C1 segment of cervical spinal cord (tissue), 14 donors: ENCODE data around the gene MDH1B.
"Not testable (repeated sequence)": the region's sequence is repeated elsewhere in the genome, so short reads cannot be mapped to it uniquely, and the experiment has no call there.

Experiments used
- DNase-seq, 14 donors: peaks; one replicate each; lab custom pipeline; 2025; lab: John Stamatoyannopoulos, UW

MDH1B gene

DNA sequence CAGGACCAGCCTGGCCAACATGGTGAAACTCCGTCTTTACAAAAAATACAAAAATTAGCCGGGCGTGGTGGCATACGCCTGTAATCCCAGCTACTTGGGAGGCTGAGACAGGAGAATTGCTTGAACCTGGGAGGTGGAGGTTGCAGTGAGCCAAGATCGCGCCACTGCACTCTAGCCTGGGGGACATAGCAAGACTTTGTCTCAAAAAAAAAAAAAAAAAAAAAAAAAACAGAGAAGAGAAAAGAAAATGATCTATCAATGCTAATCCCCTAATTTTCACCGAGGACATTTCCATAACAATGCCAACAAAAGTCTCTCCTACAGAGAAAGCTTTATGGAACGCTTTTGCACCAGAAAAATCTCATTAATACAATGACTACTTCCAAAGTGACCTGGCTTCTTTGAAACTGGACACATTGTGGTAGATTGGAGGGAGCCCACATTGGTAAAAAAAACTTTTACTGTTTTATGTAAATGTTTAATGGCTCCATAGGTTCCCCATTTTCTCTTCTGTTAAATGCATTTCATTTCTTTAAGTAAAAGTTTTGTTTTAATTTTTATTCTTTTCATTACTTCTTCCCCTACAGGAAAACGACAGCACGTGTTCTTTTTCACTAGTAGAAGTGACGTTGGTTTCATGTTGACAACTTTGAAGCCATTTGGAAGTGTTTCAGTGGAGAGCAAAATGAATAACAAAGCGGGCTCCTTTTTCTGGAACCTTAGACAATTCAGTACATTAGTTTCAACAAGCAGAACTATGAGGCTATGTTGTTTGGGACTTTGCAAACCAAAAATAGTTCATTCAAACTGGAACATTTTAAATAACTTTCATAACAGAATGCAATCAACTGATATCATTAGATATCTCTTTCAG is 1.2 kb upstream of the MDH1B start:
- no peak for DNase-seq

DNA sequence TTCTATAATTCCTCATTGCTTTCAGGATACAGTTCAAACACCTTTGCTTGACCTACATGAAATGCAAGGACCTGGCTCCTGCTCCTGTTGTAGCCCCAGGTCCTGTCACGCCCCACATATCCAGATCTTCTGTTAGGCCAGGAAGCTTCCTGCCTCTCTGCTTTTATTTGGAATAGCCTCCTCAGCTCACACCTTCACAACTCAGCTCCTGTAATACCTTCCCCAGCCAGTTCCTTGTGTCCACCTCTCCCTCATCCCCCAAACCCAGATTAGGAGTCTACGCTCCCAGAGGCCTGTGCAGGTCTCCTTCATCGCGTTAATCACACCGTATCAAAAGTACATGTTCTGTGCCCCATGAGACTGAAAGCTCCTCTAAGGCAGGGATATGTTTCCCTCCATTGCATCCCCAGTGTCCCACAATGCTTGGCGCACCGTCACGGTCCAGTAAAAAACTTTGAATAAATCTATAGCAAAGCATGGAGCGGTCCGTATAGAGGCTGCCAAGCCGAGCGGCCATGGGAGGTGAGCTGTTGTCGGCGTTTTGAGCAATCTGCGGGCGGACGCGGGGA is 371 bp downstream of the MDH1B start:
- no peak for DNase-seq

DNA sequence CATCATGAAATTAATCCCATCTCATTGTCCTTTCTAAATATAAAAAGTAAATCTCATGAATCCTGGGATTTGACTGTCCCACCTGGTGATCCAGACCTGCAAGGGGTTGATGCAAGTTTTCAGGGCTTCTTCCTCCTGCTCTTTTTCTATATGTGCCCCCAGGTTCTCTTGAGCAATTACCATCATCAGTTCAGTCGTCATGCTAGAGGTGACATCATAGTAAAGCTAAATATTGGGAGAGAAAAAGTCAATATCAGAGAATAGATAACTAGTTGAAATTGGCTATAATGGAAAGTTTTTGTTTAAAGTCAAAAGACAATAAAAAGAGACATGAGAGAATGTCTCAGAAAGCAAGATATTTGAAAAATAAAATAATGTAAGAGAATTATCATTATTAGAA is 8.3 kb downstream of the MDH1B start:
- DNase-seq: no peak

DNA sequence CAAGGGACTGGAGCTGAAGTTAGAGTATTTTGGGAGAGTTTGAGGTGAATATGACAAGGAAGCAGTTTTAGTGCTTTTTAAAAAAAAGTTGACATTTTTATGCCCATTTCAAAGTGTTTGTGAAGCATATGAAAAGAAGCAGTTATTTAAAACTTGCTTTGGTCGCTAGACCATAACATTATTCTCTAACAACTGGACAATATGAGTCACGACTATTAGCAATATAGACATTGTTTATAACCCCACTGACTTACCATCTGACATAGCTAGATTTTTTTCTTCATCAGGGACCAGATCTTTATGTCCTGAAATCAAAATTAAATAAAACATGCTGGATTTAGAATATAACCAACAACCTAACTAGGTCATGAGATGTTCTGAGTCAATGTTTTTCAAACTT is 24.3 kb downstream of the MDH1B start:
- no peak for DNase-seq

DNA sequence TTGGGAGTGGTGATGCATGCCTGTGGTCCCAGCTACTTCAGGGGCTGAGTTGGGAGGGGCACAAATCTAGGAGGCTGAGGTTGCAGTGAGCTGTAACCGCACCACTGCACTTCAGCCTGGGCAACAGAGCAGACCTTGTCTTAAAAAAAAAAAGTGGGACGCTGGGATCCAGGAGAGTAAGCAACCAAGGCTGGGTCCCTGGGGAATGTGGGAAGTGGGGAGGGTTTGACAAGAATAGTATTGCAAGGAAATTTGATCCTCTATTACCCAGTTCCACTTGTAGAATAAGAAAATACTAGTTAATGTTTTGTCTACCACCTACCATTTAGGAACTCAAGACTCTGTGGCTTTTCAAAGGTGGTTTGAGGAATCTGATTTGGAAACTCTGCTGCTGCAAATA is 25.9 kb downstream of the MDH1B start:
- DNase-seq: no peak

DNA sequence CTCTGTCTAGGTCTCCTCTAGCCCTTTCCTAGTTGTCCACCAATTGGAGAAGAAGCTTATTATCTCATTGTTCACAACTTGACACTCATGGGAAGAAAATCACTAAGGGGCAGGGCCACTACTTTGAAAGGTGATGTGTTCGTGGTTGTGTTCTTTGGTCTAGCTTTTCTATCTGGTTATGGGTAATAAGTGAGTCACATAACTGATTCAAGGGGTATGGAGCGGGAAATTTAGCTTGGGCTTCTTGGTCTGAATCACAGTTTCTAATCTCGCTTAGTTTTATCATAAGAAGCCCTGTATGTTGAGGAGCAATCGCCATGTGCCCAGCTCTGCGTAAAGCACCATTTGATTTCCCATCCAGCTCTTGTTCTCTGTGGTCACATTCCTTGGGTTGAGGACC is 28.2 kb downstream of the MDH1B start:
- no peak for DNase-seq

DNA sequence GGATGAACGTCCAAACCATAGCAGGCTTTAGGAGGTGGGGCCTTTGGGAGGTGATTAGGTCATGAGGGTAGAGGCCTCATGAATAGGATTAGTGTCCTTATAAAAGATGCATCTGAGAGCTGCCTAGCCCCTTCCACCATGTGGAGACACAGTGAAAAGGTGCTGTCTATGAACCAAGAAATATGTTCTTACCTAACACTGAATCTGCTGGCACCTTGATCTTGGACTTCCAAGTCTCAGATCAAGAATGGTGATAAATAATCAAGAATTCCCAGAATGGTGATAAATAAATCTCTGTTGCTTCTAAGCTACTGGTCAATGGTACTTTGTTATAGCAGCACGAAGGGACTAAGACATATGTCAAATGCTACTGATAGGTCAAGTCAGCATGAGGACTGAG is 31.8 kb downstream of the MDH1B start:
- DNase-seq: no peak

DNA sequence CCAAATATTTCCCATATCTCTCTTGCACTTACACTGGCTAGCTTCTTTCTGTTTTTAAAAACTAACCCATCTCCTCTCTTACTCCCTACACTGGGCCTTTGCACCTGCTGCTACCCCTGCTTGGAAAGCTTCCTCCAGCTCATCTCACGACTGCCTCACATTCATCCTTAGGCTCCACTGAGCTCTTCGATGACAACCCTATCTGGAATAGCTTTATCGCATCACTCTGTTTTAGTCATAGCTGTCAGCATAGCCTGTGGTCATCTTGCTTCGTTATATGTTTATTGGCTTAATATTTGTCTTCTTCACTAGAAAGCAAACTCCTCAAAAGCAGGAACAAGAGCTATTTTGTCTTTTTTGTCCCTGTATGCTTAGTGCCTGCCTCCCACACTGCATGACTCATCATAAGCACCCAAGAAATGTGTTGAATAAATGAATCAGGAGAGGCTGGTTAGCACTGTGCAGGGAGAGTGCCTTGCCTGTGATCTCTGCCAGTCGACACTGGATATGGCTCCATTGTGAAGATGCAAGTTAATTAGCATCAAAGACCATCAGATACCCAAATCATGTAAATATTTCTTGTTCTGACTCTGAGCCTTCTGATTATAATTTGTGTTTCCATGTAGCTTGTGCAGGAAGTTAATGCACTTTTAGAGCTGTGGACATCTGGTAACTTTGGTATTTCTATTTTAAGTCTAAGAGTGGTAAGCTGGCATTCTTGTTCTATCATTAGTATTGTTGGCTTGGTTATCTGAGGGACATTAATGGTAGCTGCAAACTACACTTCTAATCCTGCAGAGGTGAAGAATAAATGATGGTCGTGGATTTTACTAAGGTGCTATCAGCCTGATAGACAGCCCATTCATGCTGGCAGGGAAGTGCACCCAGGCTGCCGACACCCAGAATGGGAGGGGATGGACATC is 36.6 kb downstream of the MDH1B start:
- no peak for DNase-seq

DNA sequence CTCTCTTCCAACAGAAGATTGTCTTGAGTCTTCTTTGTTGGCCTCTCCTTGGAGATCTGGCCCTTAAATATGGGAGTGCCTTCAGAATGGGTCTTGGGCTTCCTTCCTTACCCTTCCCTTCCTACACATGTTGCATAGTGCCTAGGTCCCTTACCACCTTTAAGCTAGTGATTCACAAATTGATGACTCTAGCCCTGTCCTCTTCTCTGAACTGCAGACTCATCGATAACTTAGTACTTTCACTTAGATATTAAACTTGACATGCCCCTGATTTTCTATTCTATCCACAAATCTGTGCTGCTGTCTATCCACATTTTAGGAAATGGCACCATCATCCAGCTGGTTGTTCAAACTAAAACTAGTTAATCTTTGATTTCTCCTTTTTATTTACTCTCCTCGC is 37.8 kb downstream of the MDH1B start:
- no peak for DNase-seq

DNA sequence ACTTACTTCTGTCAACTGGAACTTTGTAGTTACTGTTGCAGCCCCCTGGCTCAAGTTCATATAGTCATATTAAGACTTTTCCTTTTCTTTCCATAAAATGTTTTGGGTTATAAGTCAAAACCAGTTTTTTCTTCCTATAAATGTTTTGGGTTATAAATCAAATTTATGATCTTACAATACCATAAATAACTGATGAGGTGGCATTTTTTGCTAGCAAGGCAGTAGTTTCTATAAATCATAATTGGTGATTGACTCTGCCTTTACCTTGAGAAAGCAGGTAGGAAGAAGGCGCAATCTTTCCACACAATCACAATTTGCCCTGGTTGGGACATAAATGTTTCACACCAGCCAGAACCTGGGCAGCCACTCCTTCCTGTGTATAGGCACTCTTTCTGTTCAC is 41.8 kb downstream of the MDH1B start:
- no peak for DNase-seq

DNA sequence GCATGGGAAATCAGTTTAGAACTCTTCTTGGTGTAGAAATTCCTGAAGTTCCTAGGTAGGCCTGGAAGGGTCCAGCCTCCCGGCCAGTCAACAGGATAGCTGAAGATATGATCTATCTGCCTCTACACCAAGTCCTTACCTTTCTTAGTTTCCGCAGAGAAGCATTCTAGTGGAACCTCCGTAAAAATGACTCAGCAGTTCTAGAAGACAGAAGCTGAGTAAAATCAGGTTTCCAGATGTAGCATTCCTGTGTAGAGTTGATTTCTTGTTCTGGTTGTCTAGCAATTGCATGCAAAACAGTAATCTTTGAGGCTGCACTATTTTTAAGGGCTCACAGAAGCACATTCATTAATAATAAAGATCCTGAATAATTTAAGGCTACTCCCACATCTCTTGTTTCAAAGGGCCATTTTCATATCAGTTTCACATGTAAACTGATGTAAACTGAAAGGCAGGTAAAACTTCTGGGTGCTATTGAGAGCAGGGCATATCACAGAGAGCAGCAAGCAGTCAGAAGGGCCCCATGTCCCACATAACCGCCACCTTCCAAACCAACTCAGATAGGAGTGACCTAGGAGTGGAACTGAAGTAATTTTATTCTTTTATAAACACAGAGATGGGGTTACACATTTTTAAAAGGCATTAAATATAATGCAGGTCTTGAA is 43.7 kb downstream of the MDH1B start:
- DNase-seq: no peak

DNA sequence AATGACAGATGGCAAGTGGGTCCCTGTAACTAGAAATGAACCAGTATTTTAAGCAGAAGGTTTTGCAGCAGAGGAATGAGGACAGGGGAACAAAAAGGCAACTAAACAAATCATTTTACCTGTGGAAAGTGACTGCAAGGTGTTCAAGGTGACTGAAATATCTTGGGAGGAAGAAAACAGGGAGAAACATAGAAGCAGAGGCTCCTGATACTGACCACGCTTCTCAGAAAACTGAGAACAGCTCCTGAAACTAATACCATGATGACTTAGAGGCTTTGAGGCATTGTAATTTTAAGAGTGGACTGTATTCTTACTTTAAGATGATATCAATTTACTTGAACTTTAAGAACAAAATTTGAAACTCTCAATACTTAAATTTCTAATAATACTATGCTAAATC is 46.8 kb downstream of the MDH1B start, which contains the start of gene DYTN:
TSS of gene DYTN (minus strand) at position 101 of the 400 bp plus-strand sequence. CDS start 117 bp downstream, outside the sequence.
- no peak for DNase-seq

DNA sequence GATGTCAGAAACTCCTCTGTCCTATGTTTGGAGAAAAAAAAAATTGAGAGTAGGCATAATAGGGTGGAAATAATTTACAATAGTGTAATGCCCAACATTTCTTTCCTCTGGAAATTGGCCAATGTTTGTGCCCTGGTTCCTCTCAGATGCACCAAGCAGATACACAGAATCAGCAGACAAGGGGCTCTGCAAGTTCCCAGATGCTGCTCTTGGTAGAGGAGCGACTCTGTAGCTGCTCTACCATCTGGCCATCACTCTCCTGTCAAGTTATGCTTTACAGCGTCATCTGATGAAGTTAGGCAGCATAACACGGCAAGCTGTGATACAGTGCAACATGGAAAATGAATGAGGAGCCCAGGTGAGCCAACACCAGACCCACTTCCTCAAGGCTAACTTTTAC is 48.5 kb downstream of the MDH1B start:
- no peak for DNase-seq

DNA sequence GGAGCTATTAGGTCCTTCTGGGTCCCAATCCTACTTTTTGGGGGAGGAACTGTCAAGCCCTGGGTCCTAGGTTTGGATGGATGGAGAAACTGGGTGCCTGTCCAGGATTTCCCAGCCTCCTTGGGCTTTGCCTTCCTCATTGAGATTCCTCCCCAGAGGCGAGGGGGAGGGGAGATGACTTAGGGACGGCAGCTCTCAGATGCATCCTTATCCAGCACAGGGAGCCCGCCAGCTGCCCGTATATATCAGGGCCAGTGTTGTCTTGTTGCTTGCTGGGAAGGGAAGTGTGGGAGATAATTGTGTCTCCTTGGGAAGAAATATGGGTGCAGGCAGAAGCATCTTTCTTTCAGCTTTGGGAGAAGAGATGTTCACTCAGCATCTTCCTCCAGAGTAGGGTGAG is 49.9 kb downstream of the MDH1B start:
- not testable (repeated sequence) for DNase-seq

DNA sequence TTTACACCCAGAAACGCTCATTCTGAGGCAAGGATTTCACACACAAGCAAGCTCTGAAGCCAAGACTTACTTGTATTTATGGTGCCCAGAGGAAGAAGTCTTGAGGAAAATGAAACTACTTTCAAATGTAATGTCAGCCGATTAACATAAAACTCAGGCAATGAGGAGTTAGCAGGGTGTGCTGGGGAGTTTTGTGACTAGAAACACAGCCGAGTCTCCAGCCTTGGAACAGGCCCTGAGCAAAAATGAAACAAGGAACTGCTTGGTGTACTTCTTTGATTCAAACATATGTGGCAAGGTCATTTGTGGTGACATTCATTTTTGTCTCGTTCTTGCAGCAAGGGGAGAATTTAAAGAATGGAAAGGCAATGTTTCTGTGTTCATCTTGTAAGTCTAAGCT is 51.4 kb downstream of the MDH1B start:
- DNase-seq: peak in 1 of 14 donors; percentile 1

DNA sequence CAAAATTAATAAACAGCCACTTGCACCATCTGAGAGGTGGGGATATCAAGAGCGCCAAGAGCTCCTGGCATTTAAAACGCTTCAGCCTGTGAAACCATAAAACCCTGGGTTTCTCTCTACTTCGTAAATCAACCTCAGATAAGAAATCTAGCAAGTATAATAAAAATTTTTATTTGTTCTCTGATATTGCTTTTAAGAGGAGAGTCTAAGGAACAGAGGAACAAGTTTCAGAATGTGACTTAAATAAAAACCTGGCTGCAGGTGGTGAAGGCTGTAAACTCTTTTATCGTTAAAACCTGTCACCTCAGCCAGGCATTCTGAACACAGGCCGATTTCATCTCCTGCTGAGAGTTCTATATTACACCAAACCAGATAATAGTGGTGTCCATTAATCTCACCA is 56.8 kb downstream of the MDH1B start:
- no peak for DNase-seq

DNA sequence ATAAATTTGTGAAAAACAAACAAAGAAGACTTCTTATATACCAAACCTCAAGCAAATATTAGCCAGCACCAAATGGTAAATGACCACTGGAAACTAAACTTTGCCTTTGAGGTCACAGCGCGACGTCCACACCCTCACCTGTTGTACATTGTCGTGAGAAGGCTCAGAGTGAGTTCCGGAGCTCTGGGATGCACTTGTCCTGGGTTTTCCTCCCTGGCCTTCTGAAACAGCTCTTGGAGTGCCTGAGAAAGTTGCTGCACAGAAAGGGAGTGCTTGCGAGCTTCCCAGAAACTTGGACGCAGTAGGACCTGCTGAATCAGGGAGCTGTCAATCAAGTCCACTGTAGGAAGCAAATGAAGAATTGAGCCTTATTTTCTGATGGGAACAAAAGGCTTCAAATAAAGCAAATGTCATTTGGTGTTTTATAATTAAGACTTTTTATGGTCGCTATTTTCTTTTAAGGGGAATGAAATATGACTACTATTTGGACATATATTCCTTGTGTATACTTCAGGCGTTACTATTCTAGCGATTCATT is 57.9 kb downstream of the MDH1B start:
- DNase-seq: no peak

DNA sequence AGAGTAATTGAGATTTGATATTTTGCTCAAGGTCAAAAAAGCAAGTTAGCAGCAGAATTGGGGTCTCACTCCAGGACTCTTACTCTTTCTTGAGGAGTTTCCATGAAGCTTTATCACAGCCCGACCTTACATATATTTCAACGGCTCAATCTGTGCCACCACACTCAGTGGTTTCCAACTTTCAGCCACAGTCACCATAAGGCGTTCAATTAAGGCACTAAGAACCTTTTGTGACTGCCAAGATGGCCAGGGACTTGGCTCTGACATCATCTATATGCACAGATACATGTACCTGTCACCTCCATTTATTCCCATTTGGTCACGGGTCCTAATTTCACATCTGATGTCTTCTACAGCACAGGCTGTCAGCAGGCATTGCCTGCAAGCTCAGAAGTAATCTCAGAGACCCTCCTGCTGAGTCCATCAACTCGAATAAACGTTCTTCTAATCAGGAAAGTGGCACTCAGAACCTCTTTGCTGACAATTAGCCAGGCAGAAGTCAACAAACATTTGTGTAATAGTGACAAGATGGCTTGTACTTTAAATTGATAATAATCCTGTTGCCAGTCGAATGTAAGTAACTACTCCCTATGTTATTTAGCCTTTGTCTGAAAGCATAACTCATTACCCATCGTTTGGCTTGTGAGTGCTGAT is 63.0 kb downstream of the MDH1B start:
- no peak for DNase-seq

DNA sequence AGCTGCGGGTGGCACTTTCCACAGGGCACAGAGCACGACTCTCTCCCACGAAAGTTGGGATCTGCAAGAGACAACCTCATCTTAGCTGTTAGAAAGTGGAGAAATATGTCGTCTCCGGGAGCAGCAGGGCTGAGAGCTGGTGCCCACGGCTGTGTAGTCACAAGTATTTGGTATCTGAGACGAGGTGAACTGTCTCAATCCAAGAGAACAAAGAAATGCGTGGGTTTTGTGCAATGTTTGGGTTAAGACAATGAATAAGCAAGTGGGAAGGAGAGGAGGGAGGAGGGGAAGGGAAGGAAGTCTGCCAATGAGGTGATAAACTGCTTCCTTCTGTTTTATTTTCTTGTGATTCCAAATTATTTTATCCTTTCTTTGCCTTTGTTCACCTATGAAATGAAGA is 65.0 kb downstream of the MDH1B start:
- no peak for DNase-seq

DNA sequence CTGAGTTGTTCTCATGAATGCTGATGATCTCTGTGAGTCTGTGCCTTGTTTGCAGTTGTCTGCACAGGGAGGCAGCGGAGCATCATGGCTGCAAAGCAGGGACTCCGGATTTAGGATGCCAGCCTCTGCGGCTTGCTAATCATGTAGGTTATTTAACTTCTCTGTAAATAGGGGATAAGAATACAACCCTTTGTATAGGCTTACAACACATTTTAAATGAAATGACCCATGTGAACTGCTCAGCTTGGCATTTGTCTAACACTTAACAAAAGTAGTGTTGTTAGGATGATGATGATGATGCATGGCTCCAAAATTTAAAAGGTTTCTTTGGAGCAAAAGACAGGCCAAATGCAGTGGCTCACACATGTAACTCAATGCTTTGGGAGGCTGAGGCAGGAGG is 66.3 kb downstream of the MDH1B start:
- no peak for DNase-seq

DNA sequence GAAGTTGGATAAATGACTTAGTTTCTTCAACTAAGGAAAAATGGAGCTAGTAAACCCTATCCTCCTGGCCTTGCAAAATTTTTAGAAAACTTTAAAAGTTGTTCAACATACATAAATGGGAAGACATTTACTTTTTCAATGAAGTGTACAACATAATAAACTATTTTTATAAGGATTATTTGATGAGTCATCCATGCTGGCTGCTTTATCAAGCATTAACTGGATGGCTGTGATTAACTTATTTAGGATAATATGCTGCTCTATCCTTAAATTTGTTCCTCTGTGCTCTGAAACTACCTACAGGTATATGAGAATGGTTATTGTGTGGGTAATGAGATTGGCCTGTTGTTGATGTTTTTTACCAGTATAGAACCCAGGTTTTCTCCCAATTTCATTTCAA is 68.2 kb downstream of the MDH1B start:
- no peak for DNase-seq
